NOMO-1 treated with DMSO at 0.1 percent for 48 hours (cell line): ENCODE measurements around the gene ADPRS.

Experiments used
- DNase-seq: peaks from one replicate; lab custom pipeline; 2025; ENCODE audit not compliant: unreplicated experiment; lab: John Stamatoyannopoulos, UW

ADPRS gene

GRCh38 chr1:36128905-36129206, 40.2 kb downstream of the ADPRS start:
- no peak for DNase-seq

- no peak for DNase-seq
Measured at GRCh38 chr1:36132029-36132428, 43.3 kb downstream of the ADPRS start.

- no peak for DNase-seq
Measured at GRCh38 chr1:36133484-36133883, 44.8 kb downstream of the ADPRS start.

- DNase-seq, result no peak
Measured at GRCh38 chr1:36134031-36134430, 45.3 kb downstream of the ADPRS start.

GRCh38 chr1:36134505-36135329, 46.0 kb downstream of the ADPRS start:
- DNase-seq, result peak; percentile 4

- no peak for DNase-seq
Measured at GRCh38 chr1:36135330-36135667, 46.6 kb downstream of the ADPRS start.

GRCh38 chr1:36135796-36136195, 47.1 kb downstream of the ADPRS start:
- no peak for DNase-seq

- no peak for DNase-seq
Measured at GRCh38 chr1:36136535-36136934, 47.8 kb downstream of the ADPRS start.

- no peak for DNase-seq
Measured at GRCh38 chr1:36137226-36137625, 48.5 kb downstream of the ADPRS start.

- DNase-seq, result no peak
Measured at GRCh38 chr1:36137776-36138175, 49.1 kb downstream of the ADPRS start.

- DNase-seq, result no peak
Measured at GRCh38 chr1:36139521-36139920, 50.8 kb downstream of the ADPRS start.

GRCh38 chr1:36142121-36142520, 53.4 kb downstream of the ADPRS start:
- peak; percentile 60 for DNase-seq

GRCh38 chr1:36143424-36143823, 54.7 kb downstream of the ADPRS start:
- no peak for DNase-seq
